Measurements from ENCODE around the gene STXBP3. TPM values are rescaled to one million over a fixed set of nuclear protein-coding genes. Genes with fewer than 3 reads are reported as not detected.
A peak's percentile ranks its signal among the peaks of the same experiment; 100 is the strongest.

Gene STXBP3
- total and polyA plus RNA-seq, 4 experiments from 2014 or later: 69.0 to 92.5 (median 82.5) TPM

DNA sequence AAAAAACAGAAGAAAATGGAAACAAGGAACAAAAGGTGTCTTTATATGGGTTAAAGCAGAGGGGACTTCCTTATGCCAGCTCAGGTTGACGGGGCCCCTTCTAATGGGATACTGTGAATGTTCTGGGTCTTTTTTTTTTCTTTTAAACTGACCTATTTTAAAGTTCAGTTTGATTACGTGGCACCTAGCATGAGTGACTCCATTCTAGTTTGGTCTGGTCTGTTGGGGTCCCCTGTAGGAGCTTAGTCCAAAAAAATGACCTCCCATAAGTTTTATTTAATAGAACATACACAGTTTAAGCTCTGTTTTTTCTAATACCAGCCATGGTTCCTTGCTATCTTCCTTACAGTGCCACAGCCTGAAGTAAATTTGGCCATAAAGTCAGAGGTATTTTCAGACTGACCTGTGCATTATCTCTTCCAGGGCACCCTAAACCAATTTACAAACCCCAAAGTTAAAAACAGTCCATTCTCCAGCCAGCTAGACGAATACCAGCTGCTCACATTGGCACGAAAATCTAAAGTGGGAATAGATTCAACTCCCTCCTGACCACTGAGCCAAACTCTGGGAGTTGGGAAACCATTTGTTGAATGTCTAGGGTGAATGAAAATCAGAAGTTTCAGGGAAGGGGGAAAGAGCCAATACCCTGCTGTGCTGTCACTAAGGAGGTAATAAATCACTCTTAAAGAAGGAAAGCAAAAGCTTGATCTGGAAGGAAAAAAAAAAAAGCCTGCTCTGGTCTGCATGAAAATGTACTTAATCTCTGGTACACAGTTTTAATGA lies 68.1 kb downstream of the STXBP3 start:
- Mint-ChIP-seq H3K36me3 (peaks cover 4 to 7% of the 10 kb centered on the region in 2 donors), H3K27me3 (peaks cover 1 to 2% of the 10 kb centered on the region in 2 donors), H3K27ac (peak overlapping the region in 2 of 7 donors; percentile 70 to 78), H3K4me3 (no peak overlapping the region), H3K4me1 (no peaks in the 10 kb centered on the region), H3K9me3 (no peaks in the 10 kb centered on the region)
- no peaks in the 10 kb centered on the region for H3K4me1 ChIP-seq (ENCODE audit: insufficient read depth, low read length)
- ChIA-PET POLR2A (ENCODE audit: partially characterized antibody) (interaction anchor here (1.0 kb wide), 1 partner anchor 122 kb away, joined by 3 read pairs; no protein-coding TSS in a partner anchor), CTCF (ENCODE audit: partially characterized antibody) (interaction anchor here (1.0 to 1.7 kb wide), 2 partner anchors 13 to 15 kb away, joined by 3 to 6 read pairs; no protein-coding TSS in a partner anchor)
- no peaks in the 10 kb centered on the region for H3K27me3 ChIP-seq (ENCODE audit: insufficient read depth, low read length)
- intact Hi-C loops (cut with micrococcal nuclease): no loop called here
- no peak overlapping the region for H3K4me3 ChIP-seq (ENCODE audit: low read length in 2 of 2)
- no peak overlapping the region for H3K27ac ChIP-seq (ENCODE audit: low read depth, low read length)
- H3K9me3 ChIP-seq (ENCODE audit: control insufficient read depth in 1 of 2, low read length in 2 of 2): no peaks in the 10 kb centered on the region
- DNase-seq: no peak
- H3K36me3 ChIP-seq (ENCODE audit: insufficient read depth, low read length): no peaks in the 10 kb centered on the region

DNA sequence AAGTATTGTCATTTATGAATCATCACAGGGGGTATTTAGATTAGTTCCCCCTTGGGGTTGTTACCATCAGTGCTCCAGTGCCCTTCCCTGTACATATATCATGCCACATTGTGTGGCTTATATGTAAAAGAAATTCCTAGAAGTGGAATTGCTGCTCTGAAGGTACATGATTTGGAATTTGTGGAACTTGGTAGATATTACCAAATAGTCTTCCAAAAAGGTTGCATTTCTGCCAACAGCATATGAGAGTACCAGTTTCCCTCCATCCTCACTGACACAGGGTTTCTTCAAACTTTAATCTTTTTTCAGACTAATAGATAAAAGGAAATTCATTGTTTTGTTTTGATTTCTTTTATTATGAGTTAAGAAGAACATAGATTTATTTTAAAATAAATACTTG lies 69.1 kb downstream of the STXBP3 start:
- Mint-ChIP-seq H3K4me1 (no peaks in the 10 kb centered on the region), H3K36me3 (peaks cover 0 to under 1% of the 10 kb centered on the region in 2 donors), H3K9me3 (no peaks in the 10 kb centered on the region), H3K27me3 (peaks cover 2 to 5% of the 10 kb centered on the region in 2 donors), H3K27ac (no peak overlapping the region), H3K4me3 (no peak overlapping the region)
- ChIA-PET POLR2A (ENCODE audit: partially characterized antibody) (no interaction called here), CTCF (ENCODE audit: partially characterized antibody) (no interaction called here)
- DNase-seq: no peak
- Histone ChIP-seq H3K27ac (ENCODE audit: low read depth, low read length) (no peak overlapping the region), H3K4me3 (ENCODE audit: low read length in 2 of 2) (no peak overlapping the region), H3K9me3 (ENCODE audit: control insufficient read depth in 1 of 2, low read length in 2 of 2) (no peaks in the 10 kb centered on the region), H3K36me3 (ENCODE audit: insufficient read depth, low read length) (no peaks in the 10 kb centered on the region), H3K27me3 (ENCODE audit: insufficient read depth, low read length) (no peaks in the 10 kb centered on the region), H3K4me1 (ENCODE audit: insufficient read depth, low read length) (no peaks in the 10 kb centered on the region)
- intact Hi-C loops (cut with micrococcal nuclease): no loop called here

DNA sequence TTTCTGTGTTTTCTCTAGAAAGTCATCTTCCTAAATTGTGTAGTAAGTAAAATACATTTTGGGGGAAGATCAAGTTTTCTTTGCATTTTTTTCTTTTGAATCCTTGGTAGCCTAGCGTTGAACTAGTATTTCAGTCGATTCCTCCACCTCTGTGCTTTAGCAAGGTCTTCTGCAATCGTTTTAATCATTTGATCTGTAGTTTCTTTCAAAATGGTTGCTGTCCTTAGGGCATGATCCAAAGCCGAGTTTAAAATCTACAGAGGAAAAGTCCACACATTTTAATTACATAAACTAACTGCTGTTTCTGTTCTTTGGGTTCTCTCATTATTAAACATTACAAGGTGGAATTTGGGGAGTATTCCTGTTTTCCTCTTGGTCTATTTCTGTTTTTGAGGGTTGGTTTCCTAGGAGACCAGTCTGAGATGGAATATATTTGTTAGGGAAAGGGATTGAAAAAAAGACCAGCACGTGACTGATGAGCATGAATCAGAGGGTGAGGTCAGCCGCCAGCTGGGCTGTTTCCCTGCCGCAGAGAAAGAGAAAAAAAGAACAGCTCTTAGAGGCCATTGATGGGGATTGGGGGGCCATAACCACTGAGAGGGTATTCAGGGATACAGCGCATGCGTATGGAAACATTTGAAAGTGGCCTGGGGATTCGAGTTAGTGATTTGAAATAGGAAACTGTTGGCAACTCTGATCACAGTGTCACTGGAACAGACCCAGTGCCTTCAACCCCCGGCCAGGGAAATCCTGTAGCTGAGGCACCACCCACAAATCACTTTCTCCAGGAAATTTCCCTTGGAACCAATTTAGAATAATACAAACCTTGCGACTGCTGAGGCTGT lies 69.8 kb downstream of the STXBP3 start:
- no peaks in the 10 kb centered on the region for H3K4me1 ChIP-seq (ENCODE audit: insufficient read depth, low read length)
- no peaks in the 10 kb centered on the region for H3K27me3 ChIP-seq (ENCODE audit: insufficient read depth, low read length)
- ChIA-PET POLR2A (ENCODE audit: partially characterized antibody) (no interaction called here), CTCF (ENCODE audit: partially characterized antibody) (no interaction called here)
- peaks cover 2 to 5% of the 10 kb centered on the region in 2 donors for H3K27me3 Mint-ChIP-seq
- H3K27ac Mint-ChIP-seq: no peak overlapping the region
- DNase-seq: no peak
- H3K36me3 ChIP-seq (ENCODE audit: insufficient read depth, low read length): no peaks in the 10 kb centered on the region
- no peaks in the 10 kb centered on the region for H3K9me3 ChIP-seq (ENCODE audit: control insufficient read depth in 1 of 2, low read length in 2 of 2)
- H3K4me1 Mint-ChIP-seq: no peaks in the 10 kb centered on the region
- intact Hi-C loops (cut with micrococcal nuclease): no loop called here
- H3K4me3 ChIP-seq (ENCODE audit: low read length in 2 of 2): no peak overlapping the region
- H3K9me3 Mint-ChIP-seq: no peaks in the 10 kb centered on the region
- H3K27ac ChIP-seq (ENCODE audit: low read depth, low read length): no peak overlapping the region
- no peaks in the 10 kb centered on the region for H3K36me3 Mint-ChIP-seq
- no peak overlapping the region for H3K4me3 Mint-ChIP-seq

DNA sequence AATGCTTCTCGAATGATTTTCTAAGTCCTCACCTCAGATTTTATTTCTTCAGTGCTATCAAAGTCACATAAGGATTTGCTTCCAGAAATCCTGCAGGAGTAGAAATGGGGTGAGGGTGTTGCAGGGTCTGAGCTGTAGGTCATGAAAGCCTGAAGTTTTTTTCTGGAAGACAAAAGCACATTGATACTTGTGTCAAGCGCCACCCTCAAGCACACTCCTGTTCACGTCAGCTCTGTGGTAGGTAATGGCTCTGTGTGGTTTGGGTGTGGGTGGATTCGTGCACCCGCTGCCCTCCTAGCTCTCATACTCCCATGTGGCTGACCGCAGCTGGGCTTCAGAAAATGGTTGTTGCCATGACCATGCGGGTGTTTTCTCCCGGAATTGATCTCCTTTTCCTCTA lies 70.5 kb downstream of the STXBP3 start:
- Histone ChIP-seq H3K4me1 (ENCODE audit: insufficient read depth, low read length) (no peaks in the 10 kb centered on the region), H3K36me3 (ENCODE audit: insufficient read depth, low read length) (no peaks in the 10 kb centered on the region), H3K9me3 (ENCODE audit: control insufficient read depth in 1 of 2, low read length in 2 of 2) (no peaks in the 10 kb centered on the region), H3K27ac (ENCODE audit: low read depth, low read length) (no peak overlapping the region), H3K27me3 (ENCODE audit: insufficient read depth, low read length) (no peaks in the 10 kb centered on the region), H3K4me3 (ENCODE audit: low read length in 2 of 2) (no peak overlapping the region)
- no peak for DNase-seq
- POLR2A ChIA-PET (ENCODE audit: partially characterized antibody): no interaction called here
- Mint-ChIP-seq H3K27me3 (peaks cover 2 to 5% of the 10 kb centered on the region in 2 donors), H3K36me3 (no peaks in the 10 kb centered on the region), H3K27ac (no peak overlapping the region), H3K4me3 (no peak overlapping the region), H3K9me3 (no peaks in the 10 kb centered on the region), H3K4me1 (no peaks in the 10 kb centered on the region)
- CTCF ChIA-PET (ENCODE audit: partially characterized antibody): no interaction called here
- intact Hi-C loops (cut with micrococcal nuclease): no loop called here

DNA sequence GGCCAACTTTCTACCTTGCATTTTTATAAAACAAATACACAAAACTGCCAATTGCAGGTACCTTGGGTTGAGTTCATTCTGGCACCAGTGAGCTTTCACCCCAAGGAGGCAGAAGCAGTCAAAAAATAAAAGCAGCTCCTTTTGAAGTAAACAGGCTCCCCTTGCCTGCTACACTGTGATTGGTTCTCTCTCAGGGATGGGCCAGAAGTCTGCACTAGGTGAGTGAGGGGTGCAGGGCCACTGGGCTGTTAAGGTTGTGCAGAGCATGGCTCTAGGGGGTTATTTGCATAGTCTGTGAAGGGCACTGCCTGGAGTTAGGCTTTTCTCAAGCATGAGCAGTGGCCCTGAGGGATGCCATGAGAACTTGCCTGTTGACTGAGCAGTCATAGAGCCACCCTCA lies 71.3 kb downstream of the STXBP3 start:
- Mint-ChIP-seq H3K27me3 (peaks cover 2 to 5% of the 10 kb centered on the region in 2 donors), H3K9me3 (no peaks in the 10 kb centered on the region)
- POLR2A ChIA-PET (ENCODE audit: partially characterized antibody): no interaction called here

DNA sequence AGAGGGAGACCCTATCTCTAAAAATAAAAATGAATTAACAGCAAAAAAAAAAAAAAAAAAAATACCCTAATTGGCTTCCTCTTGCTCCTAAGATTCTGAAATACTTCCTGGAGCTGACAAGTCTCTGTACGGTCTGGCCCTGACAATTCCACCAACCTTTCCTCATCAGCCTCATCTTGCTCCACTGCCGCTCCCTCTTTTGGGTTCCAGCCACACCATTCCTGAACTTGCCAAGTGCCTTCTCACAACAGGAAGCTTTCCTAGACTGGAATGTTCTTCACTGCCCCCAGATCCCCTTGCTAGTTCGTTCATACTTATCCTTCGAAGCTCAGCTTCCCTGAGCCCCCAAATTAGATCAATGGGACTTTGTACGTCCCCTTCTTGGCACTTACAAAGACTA lies 73.4 kb downstream of the STXBP3 start:
- POLR2A ChIA-PET (ENCODE audit: partially characterized antibody): no interaction called here
- H3K27me3 Mint-ChIP-seq: peaks cover 2 to 5% of the 10 kb centered on the region in 2 donors
- no peak overlapping the region for H3K27ac Mint-ChIP-seq

More for the DNA sequence above, 71.3 kb downstream of the STXBP3 start:
- H3K27ac Mint-ChIP-seq: no peak overlapping the region
- no peak for DNase-seq
- Histone ChIP-seq H3K4me1 (ENCODE audit: insufficient read depth, low read length) (no peaks in the 10 kb centered on the region), H3K27me3 (ENCODE audit: insufficient read depth, low read length) (no peaks in the 10 kb centered on the region), H3K36me3 (ENCODE audit: insufficient read depth, low read length) (no peaks in the 10 kb centered on the region), H3K27ac (ENCODE audit: low read depth, low read length) (no peak overlapping the region), H3K4me3 (ENCODE audit: low read length in 2 of 2) (no peak overlapping the region), H3K9me3 (ENCODE audit: control insufficient read depth in 1 of 2, low read length in 2 of 2) (no peaks in the 10 kb centered on the region)
- CTCF ChIA-PET (ENCODE audit: partially characterized antibody): interaction anchor here (1.2 kb wide), 1 partner anchor 10 kb away, joined by 5 read pairs; no protein-coding TSS in a partner anchor
- no peaks in the 10 kb centered on the region for H3K36me3 Mint-ChIP-seq
- no peaks in the 10 kb centered on the region for H3K4me1 Mint-ChIP-seq
- intact Hi-C loops (cut with micrococcal nuclease): no loop called here
- no peak overlapping the region for H3K4me3 Mint-ChIP-seq

DNA sequence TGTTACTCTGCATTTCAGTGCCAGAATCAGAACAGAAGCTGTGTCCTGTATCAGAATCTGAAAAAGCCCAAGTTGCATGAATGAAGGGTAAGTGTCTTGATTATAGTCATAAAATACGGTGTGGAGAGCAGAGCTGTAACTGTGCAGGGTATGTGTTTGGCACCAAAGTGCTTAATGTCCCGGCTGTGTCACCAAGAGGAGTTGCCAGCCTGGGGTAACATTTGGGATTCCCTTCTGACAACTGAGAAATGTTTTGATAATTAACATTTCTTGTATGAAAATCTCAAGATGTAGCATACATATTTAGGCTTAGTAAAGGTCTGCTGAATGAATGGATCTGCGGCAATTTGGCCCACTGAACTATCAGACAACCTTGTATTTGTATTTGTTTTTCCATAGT lies 77.2 kb downstream of the STXBP3 start:
- intact Hi-C loops (cut with micrococcal nuclease): no loop called here
- peaks cover 0 to 7% of the 10 kb centered on the region in 2 donors for H3K27me3 Mint-ChIP-seq
- H3K9me3 Mint-ChIP-seq: no peaks in the 10 kb centered on the region
- no peaks in the 10 kb centered on the region for H3K36me3 ChIP-seq (ENCODE audit: insufficient read depth, low read length)
- POLR2A ChIA-PET (ENCODE audit: partially characterized antibody): no interaction called here
- no peaks in the 10 kb centered on the region for H3K4me1 ChIP-seq (ENCODE audit: insufficient read depth, low read length)
- H3K4me1 Mint-ChIP-seq: peaks cover 0 to 3% (median 0%) of the 10 kb centered on the region in 4 donors
- CTCF ChIA-PET (ENCODE audit: partially characterized antibody): interaction anchor here (1.2 to 1.4 kb wide), 3 partner anchors 12 to 75 kb away, joined by 3 to 4 read pairs (median 4); no protein-coding TSS in a partner anchor
- H3K27ac ChIP-seq (ENCODE audit: low read depth, low read length): no peak overlapping the region
- no peak overlapping the region for H3K4me3 Mint-ChIP-seq
- no peaks in the 10 kb centered on the region for H3K36me3 Mint-ChIP-seq
- H3K27ac Mint-ChIP-seq: no peak overlapping the region
- H3K4me3 ChIP-seq (ENCODE audit: low read length in 2 of 2): no peak overlapping the region
- DNase-seq: no peak
- no peaks in the 10 kb centered on the region for H3K9me3 ChIP-seq (ENCODE audit: control insufficient read depth in 1 of 2, low read length in 2 of 2)
- H3K27me3 ChIP-seq (ENCODE audit: insufficient read depth, low read length): no peaks in the 10 kb centered on the region

More for the DNA sequence above, 73.4 kb downstream of the STXBP3 start:
- Histone ChIP-seq H3K9me3 (ENCODE audit: control insufficient read depth in 1 of 2, low read length in 2 of 2) (no peaks in the 10 kb centered on the region), H3K36me3 (ENCODE audit: insufficient read depth, low read length) (no peaks in the 10 kb centered on the region), H3K27me3 (ENCODE audit: insufficient read depth, low read length) (no peaks in the 10 kb centered on the region), H3K4me3 (ENCODE audit: low read length in 2 of 2) (no peak overlapping the region), H3K27ac (ENCODE audit: low read depth, low read length) (no peak overlapping the region), H3K4me1 (ENCODE audit: insufficient read depth, low read length) (no peaks in the 10 kb centered on the region)
- DNase-seq: no peak
- no peak overlapping the region for H3K4me3 Mint-ChIP-seq
- no peaks in the 10 kb centered on the region for H3K36me3 Mint-ChIP-seq
- CTCF ChIA-PET (ENCODE audit: partially characterized antibody): interaction anchor here (1.9 kb wide), 1 partner anchor 9 kb away, joined by 11 read pairs; no protein-coding TSS in a partner anchor
- H3K9me3 Mint-ChIP-seq: no peaks in the 10 kb centered on the region
- no peaks in the 10 kb centered on the region for H3K4me1 Mint-ChIP-seq
- intact Hi-C loops (cut with micrococcal nuclease): no loop called here
